Measurements from ENCODE around the gene SLC25A47.

- TF ChIP-seq REST (IDR thresholded peaks at IDR 0.05) = no peak
- TF ChIP-seq RXRA (IDR thresholded peaks at IDR 0.05) = no peak
- TF ChIP-seq CTCF (IDR thresholded peaks at IDR 0.05; ENCODE audit: low read depth, low read length, missing input control) = no peak
- TF ChIP-seq GABPA (IDR thresholded peaks at IDR 0.05 in 1 of 2, conservative IDR thresholded peaks at IDR 0.05 in 1 of 2) = no peak
- no peak for TF ChIP-seq ATF3 (IDR thresholded peaks at IDR 0.05)
- TF ChIP-seq RAD21 (IDR thresholded peaks at IDR 0.05) = no peak
- no peak for TF ChIP-seq JUND (IDR thresholded peaks at IDR 0.05)
- TF ChIP-seq EGR1 (IDR thresholded peaks at IDR 0.05; ENCODE audit: low read depth in 2 of 2) = no peak
- TF ChIP-seq YY1 (IDR thresholded peaks at IDR 0.05) = no peak
- no peak for TF ChIP-seq TAF1 (conservative IDR thresholded peaks at IDR 0.05)
- no peak for TF ChIP-seq ZBTB33 (IDR thresholded peaks at IDR 0.05)
- no peak for TF ChIP-seq MAX (IDR thresholded peaks at IDR 0.05)
Observed at GRCh38 chr14:100289916-100290606, 33.1 kb upstream of the SLC25A47 start.
